ENCODE results near the gene ERFE.

DNA sequence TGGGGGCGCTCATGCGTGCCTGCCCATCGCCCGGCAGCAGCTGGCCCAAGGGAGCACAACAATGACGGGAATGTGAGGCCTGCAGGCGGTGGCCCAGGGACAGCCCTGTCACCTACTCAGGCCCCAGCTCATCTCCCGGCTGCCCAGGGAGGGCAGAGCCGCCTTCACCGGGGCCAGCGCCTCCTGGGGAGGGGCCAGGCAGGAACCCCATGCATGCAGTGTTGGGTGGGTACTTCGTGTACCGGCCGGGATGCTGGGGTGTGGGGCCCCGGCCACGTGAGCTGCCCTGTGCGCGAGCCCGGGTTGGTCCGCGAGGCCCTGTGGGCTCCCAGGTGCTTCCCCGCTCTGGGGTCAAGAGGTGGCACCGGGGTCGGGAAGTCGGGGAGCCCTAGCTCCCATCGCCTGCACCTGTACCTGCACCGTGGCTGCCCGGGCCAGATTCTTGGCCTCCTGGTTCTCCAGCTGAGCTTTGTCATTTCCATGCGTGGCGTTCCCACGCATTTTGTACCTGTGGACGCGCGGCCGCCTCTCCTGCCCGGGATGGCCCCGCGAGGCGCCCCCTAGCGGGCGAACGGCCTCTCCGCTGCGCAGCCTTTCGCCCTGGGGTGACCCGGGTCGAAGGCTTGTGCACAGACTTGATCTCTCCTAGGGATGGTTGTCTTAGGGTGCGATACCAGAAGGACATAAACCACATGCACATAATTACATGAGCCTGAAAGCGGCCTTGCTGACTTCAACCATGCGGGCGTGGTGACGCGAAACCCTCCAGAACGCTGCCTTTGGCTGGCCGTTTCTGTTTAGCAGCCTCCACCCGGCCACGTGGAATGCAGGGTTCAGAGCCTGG is 19.4 kb upstream of the ERFE start:
- TF ChIP-seq, protein P1, sequence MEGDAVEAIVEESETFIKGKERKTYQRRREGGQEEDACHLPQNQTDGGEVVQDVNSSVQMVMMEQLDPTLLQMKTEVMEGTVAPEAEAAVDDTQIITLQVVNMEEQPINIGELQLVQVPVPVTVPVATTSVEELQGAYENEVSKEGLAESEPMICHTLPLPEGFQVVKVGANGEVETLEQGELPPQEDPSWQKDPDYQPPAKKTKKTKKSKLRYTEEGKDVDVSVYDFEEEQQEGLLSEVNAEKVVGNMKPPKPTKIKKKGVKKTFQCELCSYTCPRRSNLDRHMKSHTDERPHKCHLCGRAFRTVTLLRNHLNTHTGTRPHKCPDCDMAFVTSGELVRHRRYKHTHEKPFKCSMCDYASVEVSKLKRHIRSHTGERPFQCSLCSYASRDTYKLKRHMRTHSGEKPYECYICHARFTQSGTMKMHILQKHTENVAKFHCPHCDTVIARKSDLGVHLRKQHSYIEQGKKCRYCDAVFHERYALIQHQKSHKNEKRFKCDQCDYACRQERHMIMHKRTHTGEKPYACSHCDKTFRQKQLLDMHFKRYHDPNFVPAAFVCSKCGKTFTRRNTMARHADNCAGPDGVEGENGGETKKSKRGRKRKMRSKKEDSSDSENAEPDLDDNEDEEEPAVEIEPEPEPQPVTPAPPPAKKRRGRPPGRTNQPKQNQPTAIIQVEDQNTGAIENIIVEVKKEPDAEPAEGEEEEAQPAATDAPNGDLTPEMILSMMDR (IDR thresholded peaks at IDR 0.05): peak; percentile 61
- TF ChIP-seq EZH2 (IDR thresholded peaks at IDR 0.05; ENCODE audit: borderline replicate concordance, insufficient read depth, low read depth, low read length, poor library complexity, severe bottlenecking): no peak

Data from B cell (primary cell).